ENCODE data around the gene ARHGEF6. TPM values are rescaled to one million over a fixed set of nuclear protein-coding genes. Genes with fewer than 3 reads are reported as not detected.

ARHGEF6 gene
- total RNA-seq, 4 donors from 2014 or later = 0.61 to 10.5 (median 2.9) TPM

GRCh38 chrX:136626891-136627290 is 153.8 kb downstream of the ARHGEF6 start:
- intact Hi-C loops (cut with DNase I) = no loop called here
- 64 to 71% methylated on average over 1 of the region's 1 CpG for WGBS, 2 donors
- H3K9me3 ChIP-seq = no peaks in the 10 kb centered on the region
- DNase-seq = no peak
- H3K4me1 ChIP-seq = no peaks in the 10 kb centered on the region
- no peaks in the 10 kb centered on the region for H3K36me3 ChIP-seq
- no peaks in the 10 kb centered on the region for H3K27me3 ChIP-seq
- H3K27ac ChIP-seq = no peak overlapping the region
- no peak overlapping the region for H3K4me3 ChIP-seq
- TF ChIP-seq CTCF (IDR thresholded peaks at IDR 0.05) (no peak), POLR2A (IDR thresholded peaks at IDR 0.05) (no peak)

GRCh38 chrX:136626237-136626636 is 154.5 kb downstream of the ARHGEF6 start:
- intact Hi-C loops (cut with DNase I) = no loop called here
- H3K4me1 ChIP-seq = no peaks in the 10 kb centered on the region
- 53 to 77% methylated on average over 2 of the region's 2 CpGs for WGBS, 2 donors
- H3K36me3 ChIP-seq = no peaks in the 10 kb centered on the region
- no peaks in the 10 kb centered on the region for H3K9me3 ChIP-seq
- no peaks in the 10 kb centered on the region for H3K27me3 ChIP-seq
- no peak overlapping the region for H3K4me3 ChIP-seq
- no peak overlapping the region for H3K27ac ChIP-seq
- TF ChIP-seq CTCF (IDR thresholded peaks at IDR 0.05) = no peak
- no peak for TF ChIP-seq POLR2A (IDR thresholded peaks at IDR 0.05)
- DNase-seq = no peak

DNA sequence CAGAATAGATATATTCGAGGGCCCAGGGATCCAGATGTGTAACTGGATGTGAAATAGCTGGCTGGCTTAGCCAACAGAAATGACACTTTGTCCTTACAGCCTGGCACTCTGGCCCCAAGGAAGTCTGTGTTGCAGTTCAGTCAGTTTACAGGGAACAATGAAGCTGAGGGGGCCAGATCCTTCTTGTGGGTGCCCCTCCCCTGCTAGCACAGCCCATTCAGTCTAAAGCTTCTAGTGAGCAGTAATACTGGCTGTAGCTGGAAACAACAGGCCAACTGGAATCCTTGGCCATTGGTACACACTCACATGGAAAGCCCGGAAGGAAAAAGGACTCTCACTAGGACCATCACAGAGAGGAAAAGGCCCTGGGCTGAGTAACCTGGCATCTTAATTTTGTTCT is 155.5 kb downstream of the ARHGEF6 start:
- TF ChIP-seq CTCF (IDR thresholded peaks at IDR 0.05) (no peak), POLR2A (IDR thresholded peaks at IDR 0.05) (no peak)
- Histone ChIP-seq H3K9me3 (no peaks in the 10 kb centered on the region), H3K4me3 (no peak overlapping the region), H3K27me3 (no peaks in the 10 kb centered on the region), H3K4me1 (no peaks in the 10 kb centered on the region), H3K36me3 (no peaks in the 10 kb centered on the region), H3K27ac (no peak overlapping the region)
- whole genome bisulfite sequencing, 2 donors = 60 to 86% methylated on average over 2 of the region's 2 CpGs
- intact Hi-C loops (cut with DNase I) = no loop called here
- DNase-seq = no peak

DNA sequence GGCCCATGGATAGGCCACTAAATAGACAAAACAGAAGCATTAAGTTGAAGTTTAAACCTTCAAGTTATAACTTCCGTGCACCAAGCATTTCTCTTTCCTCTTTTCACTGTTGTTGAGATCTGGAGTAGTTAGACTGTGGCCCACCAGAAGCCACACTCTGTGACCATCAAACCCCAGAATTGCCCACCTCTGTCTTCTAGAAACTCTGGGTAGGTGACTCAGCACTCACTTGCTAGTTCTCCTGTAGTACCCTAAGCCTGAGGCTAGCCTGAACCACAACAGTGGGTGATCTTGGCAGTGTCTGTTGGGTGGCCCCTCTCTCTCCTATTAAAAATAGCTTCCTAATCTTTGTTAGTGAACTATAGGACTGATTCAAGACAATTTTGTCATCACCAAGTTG is 157.3 kb downstream of the ARHGEF6 start:
- Histone ChIP-seq H3K36me3 (no peaks in the 10 kb centered on the region), H3K27me3 (no peaks in the 10 kb centered on the region), H3K27ac (no peak overlapping the region), H3K4me3 (no peak overlapping the region), H3K9me3 (no peaks in the 10 kb centered on the region), H3K4me1 (no peaks in the 10 kb centered on the region)
- WGBS, 2 donors = 54 to 58% methylated on average over 1 of the region's 1 CpG
- no peak for DNase-seq
- intact Hi-C loops (cut with DNase I) = no loop called here
- TF ChIP-seq POLR2A (IDR thresholded peaks at IDR 0.05) = no peak
- TF ChIP-seq CTCF (IDR thresholded peaks at IDR 0.05) = no peak

- no peaks in the 10 kb centered on the region for H3K4me1 ChIP-seq
- no peaks in the 10 kb centered on the region for H3K36me3 ChIP-seq
- WGBS, 2 donors = 84 to 93% methylated on average over 4 of the region's 4 CpGs
- H3K9me3 ChIP-seq = no peaks in the 10 kb centered on the region
- DNase-seq = no peak
- TF ChIP-seq CTCF (IDR thresholded peaks at IDR 0.05) = no peak
- TF ChIP-seq POLR2A (IDR thresholded peaks at IDR 0.05) = no peak
- intact Hi-C loops (cut with DNase I) = no loop called here
- H3K4me3 ChIP-seq = no peak overlapping the region
- H3K27ac ChIP-seq = no peak overlapping the region
- H3K27me3 ChIP-seq = no peaks in the 10 kb centered on the region
These were observed 158.2 kb downstream of the ARHGEF6 start for GRCh38 chrX:136622568-136622967.
